ENCODE measurements around the gene CACFD1.
A peak's percentile ranks its signal among the peaks of the same experiment; 100 is the strongest.

CACFD1 gene

DNA sequence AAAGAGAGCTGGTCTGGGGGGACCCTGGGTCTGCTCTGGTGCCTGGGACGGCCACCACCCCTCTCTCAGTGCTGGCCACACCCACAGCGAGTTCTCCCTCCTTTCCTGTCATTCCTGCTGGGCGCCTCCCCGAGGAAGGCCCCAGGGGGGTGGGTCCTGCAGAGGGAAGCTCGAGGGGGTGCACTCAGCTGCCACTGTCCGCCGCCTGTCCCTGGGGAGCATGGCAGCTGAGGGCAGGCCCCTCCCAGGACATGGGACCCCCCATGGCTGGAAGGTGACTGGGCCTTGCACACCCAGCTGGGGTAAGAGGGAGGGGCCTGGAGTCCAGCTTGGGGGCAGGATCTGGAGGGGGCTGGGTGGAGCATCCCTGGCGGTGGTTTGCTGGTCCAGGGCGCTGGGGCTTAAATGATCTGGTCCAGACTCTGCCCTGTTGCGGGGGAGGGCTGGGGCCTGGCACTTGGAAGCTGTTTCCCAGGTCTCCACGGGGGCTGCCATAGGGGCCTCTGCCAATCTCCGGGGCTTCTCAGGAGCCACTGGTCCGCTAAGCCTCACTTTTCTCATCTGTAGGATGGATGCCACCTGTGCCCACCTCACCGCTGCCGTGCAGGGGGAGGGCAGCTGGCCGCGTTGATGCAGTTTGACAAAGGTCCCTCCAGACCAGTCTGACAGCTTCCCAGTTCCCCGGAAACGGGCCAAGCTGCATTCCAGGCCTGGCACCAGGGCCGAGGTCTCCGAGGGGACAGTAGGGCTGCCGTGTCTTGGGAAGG, 25.1 kb downstream of the CACFD1 start:
- ATAC-seq (no peak), DNase-seq (no peak)

DNA sequence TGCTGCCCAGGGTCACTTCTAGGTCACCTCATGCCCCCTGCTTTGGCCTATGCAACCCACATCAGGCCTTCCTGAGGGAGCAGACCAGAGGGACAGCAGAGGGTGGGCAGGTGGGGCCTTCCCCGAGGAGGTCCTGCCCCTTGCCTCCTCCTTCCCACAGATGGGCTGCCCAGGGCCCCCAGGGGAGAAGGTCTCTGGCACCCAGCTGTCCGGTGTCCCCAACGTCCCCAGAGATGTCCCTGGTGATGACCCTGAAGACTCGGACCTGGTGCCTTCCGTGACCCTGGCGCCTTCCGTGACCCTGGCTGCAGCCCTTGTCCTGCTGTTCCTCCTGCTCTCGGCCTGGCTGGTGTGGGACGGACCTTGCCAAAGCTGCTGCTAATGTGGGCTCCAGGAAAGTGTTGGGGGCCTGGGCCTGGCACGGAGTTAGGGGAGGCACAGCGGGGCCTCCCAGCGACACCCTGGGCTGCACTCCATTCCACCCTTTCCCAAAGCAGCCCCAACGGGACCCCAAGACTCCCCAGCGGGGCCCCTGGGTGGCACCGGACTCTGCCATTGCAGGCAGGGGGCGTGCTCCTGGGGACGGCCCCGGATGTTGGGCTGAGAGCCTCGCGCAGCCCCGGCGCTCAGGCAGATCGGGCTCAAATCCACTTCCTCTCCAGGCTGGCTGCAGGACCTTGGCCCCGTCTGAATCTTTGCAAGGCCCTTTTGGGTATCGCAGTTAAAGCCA, 25.9 kb downstream of the CACFD1 start:
- ATAC-seq (peak; percentile 38), DNase-seq (peak; percentile 44)

DNA sequence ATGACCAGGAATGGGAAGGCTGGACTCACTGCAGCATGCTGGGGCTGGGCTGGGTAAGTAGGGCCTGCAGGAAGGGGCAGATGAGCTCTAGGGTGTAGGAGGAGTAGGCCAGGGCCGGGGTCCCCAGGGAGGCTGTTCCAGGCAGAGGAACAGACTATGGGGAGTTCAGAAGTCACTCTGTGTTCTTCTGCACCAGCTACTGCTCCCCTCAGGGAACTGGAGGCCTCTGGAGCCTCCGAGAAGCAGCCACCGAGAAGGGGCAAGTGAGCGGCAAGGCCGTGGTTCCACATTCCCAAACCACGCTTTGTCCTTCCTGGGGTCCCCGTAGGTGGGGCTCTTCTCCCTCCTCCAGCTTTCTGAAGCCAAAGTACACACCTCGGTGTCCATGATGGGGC, 27.6 kb downstream of the CACFD1 start:
- DNase-seq (no peak), ATAC-seq (no peak)

DNA sequence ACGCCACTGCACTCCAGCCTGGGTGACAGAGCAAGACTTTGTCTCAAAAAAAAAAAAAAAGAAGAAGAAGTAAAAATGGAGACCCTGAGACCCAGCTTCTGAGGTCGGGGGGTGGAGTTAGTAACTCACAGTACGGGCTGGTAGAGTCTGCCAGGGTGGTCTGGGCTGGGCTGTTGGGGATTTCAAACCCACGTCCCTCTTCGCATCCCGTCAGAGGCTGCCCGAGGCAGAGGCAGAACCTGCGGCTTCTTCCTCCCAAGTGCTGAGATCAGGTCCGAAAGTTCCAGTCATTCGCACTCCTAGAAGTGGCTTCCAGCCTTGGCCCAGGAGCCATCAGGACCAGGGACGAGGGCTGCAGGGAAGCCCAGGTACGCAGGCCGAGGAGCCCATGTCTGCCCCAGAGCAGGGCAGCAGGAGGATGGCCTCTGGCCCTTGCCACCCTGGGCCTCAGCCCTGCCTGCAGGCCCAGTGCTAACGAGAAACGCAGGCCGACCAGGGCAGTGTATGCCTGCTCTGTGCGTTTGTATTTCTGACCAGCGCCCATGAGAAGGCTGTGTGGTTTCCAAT, 29.0 kb downstream of the CACFD1 start:
- DNase-seq (no peak), ATAC-seq (no peak)

- ATAC-seq (no peak), DNase-seq (no peak)
These were observed 29.7 kb downstream of the CACFD1 start for GRCh38 chr9:133489253-133490190.

GRCh38 chr9:133490201-133490681, 30.5 kb downstream of the CACFD1 start:
- ATAC-seq (no peak), DNase-seq (no peak)

GRCh38 chr9:133490865-133491655, 31.3 kb downstream of the CACFD1 start:
- no peak for ATAC-seq

DNA sequence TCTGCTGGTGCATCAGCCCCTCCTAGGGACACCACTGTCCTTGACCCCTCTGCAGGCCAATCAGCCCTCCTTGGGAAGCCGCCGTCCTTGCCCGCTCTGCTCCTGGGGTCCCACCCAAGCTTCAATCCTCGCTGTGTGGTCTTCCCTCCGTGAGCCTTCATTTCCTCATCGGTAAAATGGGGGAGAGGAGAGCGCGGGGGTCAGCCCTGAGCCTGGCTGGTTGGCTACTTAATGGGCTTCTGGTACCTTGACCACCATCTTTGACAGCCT, 31.8 kb downstream of the CACFD1 start:
- ATAC-seq (no peak), DNase-seq (no peak)

More at GRCh38 chr9:133490865-133491655, 31.3 kb downstream of the CACFD1 start:
- DNase-seq, result no peak

DNA sequence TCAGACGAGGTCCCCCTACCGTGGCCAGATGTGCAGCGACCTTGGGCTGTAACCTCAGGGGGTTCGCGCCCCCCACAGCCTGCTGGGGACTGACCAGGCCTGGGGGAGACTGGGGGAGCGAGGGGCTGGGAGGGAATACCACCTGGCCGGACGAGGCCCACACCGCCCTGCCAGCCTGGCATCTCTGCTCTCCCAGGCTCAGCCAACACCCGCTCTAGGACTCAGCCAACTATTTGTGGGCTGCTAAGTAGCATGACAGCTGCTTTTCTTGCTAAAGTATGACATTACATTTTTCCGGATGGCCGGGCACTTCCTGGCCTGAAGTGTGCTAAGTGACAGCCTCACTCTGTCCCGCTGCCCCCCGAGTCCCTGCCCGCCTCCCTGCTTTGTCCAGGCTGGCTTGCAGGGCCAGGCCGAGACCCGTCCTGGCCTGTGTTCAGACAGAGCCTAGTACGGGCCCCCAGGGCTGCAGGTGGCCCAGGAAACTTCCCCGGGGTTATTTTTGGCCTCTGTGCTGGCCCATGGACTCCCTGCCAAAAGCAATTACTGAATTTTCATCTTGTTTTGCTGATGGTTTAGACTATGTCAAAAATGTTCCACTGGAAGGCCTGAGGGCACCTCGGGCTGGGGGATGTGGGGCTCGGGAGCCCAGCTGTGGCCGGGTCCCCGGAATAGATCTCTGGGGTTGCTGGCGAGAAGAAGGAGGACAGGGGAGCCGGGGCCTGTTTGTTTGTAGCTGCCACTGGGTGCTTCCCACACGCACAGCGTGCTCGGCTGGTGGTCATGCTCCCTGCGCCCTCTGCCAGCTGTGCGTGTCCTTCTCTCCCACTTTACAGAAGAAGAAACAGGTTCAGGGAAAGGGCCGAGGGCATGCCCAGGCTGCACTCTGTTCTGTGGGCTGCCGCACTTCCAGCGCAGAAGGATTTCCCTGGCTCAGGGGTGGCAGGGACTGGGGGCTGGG, 32.6 kb downstream of the CACFD1 start:
- DNase-seq, result no peak
- no peak for ATAC-seq

- ATAC-seq (no peak), DNase-seq (no peak)
These were observed 33.6 kb downstream of the CACFD1 start for GRCh38 chr9:133493428-133493827.

DNA sequence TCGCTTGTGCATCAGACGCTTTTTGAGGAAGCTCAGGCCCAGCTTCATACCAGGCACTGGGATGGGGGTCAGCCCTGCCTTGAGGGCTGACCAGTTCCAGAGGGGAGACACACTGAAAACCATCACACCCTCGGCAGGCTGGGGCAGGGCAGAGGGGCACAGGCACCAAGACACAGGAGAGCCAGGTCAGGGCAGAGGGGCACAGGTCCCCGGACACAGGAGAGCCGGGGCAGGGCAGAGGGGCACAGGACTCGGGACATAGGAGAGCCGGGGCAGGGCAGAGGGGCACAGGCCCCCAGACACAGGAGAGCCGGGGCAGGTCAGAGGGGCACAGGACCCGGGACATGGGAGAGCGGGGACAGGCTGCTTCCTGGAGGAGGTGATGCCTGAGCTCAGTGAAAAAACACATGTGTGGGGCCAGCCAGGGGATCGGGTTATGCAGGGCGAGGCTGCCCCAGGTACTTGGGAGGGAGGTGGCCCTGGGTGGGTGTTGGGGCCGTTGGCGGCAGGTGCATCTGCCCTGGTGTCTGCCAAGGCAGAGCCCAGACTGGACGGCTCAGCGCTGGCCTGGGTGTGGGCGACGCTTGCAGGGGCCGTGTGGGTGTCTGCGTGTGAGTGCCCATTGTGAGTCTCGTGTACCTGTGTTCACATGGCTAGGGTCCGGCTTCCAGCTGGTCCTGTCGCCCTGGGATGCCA, 34.2 kb downstream of the CACFD1 start:
- no peak for ATAC-seq

DNA sequence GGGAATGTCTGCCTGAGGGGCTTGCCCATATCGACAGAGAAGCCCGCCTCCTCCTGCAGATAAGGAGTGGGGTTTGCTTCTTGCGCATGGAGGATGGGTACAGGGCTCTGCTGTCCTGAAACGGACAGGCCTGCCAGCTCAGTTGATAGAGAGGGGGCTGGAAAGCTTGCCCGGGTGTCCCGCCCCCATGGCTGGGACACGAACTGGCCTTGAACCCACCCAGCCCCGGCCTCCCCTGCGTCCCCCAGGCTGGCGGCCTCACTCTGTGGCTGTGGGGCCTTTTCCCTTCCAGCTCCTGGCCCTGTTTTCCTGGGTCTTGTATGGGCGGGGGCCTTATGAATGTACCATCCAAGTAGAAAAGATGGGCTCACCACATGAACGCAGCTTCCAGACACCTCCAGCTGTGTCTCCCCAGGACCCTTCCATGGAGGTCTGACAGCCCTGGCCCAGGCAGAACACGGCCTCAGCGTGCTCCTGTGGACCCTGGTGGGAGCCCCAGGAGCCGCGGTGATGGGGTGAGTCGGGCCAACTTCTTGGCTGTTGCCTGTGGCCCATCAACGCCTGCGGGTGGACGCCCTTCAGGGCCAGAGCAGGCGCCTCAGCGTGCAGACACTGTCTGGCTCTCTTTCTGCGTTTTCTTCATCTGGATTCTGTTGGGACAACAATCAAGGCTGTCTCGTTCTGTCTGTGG, 35.0 kb downstream of the CACFD1 start:
- ATAC-seq, result no peak

More for the DNA sequence above, 34.2 kb downstream of the CACFD1 start:
- no peak for DNase-seq

DNA sequence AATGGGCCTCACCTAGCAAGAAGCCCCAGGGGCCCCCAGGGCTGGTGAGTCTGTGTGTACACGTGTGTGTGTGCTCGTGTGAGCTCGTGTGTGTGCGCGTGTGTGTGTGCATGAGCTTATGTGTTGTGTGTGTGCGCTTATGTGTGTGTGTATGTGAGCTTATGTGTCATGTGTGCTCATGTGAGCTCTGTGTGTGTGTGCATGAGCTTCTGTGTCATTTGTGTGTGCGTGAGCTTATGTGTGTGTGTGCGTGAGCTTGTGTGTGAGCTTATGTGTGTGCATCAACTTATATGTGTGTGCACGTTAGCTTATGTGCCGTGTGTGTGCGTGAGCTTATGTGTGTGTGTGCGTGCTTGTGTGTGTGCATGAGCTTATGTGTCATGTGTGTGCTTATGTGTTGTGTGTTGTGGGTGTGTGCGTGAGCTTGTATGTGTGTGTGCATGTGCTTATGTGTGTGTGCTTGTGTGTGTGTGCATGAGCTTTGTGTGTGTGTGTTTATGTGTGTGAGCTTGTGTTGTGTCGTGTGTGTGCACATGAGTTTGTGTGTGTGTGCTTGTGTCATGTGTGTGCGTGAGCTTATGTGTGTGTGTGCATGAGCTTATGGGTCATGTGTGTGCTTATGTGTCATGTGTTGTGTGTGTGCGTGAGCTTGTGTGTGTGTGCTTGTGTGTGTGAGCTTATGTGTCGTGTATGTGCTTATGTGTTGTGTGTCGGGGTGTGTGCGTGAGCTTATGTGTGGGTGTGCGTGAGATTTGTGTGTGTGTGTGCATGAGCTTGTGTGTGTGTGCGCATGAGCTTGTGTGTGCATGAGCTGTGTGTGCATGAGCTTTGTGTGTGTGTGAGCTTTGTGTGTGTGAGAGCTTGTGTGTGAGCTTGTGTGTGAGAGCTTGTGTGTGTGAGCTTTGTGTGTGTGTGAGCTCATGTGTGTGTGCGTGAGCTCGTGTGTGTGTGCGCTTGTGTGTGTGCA, 35.8 kb downstream of the CACFD1 start:
- DNase-seq (no peak), ATAC-seq (no peak)

More for the DNA sequence above, 35.0 kb downstream of the CACFD1 start:
- no peak for DNase-seq

DNA sequence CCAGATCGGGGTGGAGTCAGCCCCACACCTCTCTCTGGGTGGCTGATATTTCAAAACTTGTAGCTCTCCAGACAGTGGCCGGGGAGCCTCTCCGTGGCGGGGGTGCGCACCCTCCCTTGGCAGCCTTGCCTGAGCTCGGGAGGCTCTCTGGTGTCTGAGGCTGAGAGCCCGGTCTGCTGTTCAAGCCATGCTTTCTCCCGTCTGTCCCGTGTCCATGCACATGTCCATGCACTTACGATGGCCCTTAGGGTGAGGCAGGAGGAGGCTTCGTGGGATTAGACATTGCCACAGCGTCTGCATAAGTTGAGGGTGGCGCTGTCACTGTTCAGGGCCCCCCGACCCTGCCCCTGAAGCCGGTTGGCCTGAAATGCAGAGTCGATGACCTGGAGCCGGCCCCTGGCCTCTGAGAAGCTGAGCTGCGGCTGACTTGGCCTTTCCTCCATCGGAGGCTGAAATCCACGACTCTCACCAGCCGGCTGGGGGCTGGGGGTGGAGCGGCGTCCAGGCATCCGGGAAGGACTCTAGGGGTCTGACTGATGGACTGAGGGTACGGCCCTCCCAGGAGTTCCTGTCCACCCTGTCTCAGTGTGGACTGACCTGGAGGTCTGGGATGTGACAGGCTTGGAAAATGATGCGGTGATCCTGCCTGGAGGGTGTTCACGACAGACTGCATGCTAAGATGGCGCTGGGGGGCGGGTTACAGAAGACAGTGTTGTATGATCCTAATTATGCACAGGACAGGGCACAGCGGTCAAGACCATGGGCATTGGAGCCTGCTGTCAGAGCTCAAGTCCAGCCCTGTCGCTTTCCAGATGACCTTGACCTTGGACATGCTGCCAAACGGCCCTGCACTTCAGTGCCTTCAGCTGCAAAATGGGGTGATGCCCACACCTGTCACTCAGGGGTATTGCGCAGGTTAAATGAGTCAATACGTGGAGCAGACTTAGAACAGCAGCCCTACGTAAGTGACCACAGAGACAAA, 37.4 kb downstream of the CACFD1 start:
- no peak for DNase-seq

GRCh38 chr9:133499132-133499891, 39.5 kb downstream of the CACFD1 start:
- ATAC-seq (no peak), DNase-seq (no peak)

More for the DNA sequence above, 37.4 kb downstream of the CACFD1 start:
- no peak for ATAC-seq

GRCh38 chr9:133499892-133500270, 40.1 kb downstream of the CACFD1 start:
- DNase-seq (no peak), ATAC-seq (no peak)
